LHCN-M2 (cell line): ENCODE measurements around the gene GPR176. TPM values are rescaled to one million over a fixed set of nuclear protein-coding genes. Genes with fewer than 3 reads are reported as not detected.

Experiments used
- DNase-seq: peaks from one replicate; pipeline ENCODE4 v3.0.0-alpha.2; 2012; ENCODE audit warnings: low read depth
- total RNA-seq: library from RNA; depleted of rRNA; stranded (reverse); fragments of >200 nt; gene quantifications from 2 replicates; pipeline ENCODE4 v1.2.3, GENCODE V29; 2014

GPR176 gene
- total RNA-seq, 1 experiment from 2014 or later = 53.3 TPM

DNA sequence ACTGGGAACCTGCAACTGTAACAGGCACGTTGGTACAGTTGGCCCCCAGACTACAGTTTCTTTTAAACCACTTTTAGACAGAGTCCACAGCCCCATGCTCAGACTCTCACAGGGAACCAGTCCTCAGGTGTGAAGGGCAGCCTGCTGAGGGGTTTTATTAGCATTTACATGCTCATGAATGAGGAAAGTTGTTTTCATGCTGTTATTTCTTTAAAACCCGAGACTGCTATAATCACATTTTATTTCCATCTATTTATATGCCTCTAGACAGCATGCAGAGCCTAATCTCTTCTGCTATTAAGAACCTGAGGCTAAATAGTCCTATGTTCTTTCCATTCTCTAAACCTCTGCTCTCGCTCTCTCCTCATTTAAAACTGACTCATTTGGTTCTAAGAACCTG, 111.2 kb downstream of the GPR176 start:
- no peak for DNase-seq

DNA sequence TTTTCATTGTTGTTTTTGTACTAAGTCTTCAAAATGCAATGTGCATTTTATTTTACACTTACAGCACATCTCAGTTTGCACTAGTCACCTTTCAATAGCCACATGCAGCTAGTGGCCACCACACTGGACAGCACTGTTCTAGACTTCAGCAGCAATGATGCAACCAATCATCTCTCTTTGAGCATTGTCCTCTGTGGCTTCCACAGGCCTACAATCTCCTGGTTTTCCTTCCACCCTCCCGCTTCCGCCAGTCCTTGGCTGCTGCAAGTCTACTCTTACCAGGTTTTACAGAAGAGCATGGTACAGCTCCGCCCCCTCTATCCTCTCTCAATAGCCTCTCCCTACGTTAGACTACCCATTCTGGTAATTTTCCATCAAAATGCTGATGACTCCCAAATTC, 112.3 kb downstream of the GPR176 start:
- DNase-seq = no peak

DNA sequence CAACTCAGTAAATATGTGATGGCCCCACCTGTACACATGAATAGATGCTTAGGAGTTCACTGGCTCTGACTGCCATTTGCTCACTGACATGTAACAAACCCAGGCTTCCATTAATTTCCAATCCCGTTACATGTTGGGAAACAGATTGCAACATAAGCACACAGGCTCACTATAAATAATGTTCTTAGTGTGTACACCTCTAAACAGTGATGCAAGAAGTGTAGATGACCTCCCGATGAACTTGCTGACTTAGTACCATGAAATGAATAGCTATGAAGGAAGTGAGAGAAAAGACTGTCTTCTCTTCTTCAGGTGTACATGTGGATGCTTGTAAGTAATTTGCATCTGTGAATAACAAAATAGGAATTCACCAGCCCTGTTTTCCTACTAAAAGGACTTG, 116.0 kb downstream of the GPR176 start:
- DNase-seq = no peak

DNA sequence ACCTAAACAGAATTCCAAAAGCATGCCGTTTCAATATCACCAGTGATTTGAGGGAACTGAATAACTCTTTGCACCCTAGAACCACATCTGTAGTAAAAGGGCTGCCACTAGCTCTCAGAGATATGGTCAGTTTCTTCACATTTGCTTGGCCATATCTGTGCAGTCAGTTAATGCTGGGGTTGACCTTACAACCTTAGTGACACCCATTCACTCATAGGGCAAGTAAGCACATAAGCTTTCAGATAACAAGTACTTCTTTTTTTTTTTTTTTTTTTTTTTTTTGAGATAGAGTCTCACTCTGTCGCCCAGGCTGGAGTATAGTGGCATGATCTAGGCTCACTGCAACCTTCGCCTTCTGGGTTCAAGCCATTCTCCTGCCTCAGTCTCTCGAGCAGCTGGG, 117.0 kb downstream of the GPR176 start:
- no peak for DNase-seq

DNA sequence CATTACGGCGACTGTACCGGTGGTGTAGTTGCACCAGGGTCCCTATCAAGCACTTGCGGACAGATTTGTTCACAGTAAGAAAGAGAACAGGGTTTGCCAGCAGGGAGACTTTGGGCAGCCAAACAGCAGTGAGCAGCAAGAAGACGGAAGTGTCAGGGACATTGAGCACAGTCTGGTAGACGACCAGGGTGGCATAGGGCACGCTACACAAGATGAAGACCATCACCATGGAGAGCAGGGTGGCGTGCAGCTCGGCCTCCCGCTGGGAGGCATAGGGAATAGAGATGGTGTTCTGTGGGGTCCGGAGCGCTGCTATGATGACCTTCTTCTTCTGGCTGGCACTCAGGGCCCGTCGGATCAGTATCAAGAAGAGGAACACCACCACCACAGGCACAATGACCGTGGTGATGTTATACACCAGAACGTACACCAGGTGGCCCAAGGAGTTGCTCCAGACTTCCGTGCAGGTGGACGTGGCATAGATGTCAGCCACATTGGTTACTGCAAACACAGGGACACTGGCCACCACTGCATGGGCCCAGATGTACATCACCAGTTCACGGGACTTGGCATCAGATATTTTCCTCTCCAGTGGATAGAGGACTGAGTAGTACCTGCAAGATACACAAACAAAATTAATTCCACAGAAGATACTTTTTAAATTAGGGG, 118.3 kb downstream of the GPR176 start:
- no peak for DNase-seq

DNA sequence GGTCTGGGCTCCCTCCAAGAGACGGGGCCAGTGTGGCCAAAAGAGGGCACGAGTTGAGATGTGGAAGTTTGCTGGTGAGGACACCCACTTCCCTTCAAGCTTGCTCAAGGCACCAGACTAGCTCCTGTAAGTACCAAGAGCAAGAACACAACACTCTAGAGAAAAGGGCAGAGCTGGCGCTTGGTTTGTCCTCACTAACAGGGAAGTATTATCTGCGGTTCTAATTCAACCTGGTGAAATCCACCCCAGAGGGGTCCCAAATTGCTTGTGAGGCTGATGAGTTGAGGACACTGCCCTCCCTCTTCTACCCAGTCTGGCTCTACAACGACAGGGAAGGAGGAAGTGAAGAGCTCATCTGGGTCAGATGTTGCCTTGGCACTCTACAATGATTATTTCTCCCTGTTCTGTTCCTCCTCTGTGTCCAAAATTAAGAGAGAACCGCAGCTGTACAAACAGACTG, 120.5 kb downstream of the GPR176 start:
- DNase-seq = no peak

DNA sequence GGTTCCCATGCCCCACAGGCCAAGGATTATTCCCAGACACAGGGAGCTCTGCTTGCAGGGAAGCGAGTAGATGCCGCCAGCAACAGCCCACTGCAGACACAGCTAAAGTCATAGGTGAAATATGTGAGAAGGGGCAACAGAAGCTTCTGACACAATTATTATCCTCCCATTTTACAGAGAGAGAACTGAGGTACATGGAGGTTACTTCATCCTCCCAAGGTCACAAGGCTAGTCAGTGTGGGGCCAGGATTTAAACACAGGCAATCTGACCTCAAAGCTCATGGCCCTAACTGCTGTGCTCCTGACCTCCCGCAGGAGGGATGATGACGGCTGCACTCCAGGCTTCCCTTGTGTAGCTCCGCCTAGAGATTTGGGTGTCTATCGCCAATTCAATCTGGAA, 121.7 kb downstream of the GPR176 start:
- DNase-seq = no peak

DNA sequence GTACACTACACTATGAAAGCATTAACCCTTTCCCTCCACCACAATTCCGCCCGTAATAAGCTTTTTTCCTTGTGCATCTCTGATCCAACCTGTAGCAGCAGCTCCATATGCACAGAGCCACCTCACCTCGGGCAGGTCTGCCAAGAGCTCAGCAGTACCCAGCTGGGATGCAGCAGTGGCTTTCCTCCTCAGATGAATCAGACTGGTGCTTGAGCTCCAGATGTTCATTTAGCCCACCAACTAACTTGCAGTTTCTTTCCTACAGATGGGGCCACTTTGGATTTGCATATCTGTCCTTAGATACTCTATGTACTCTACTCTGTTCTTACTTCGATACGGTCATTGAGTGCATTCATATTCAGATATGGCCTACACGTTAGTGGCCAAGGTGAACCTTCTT, 122.7 kb downstream of the GPR176 start:
- DNase-seq = no peak

DNA sequence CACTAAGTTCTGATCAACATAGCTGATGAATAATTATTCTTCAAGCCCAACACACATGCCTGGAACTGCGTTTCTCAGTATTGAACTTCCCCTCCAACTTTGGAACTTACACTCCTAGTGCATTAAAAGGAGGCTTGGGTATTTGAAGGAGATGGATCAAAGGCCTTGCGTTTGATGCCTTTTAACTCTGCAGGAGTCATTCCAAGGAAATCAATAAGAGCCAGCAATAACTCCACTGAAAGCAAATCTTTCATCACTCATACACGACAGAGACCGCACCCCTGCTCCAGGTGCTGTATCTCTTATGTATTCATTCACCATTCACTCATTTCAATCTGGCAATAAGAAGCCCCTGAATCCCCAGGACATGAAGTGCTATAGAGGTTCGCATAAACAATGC, 123.5 kb downstream of the GPR176 start:
- no peak for DNase-seq

DNA sequence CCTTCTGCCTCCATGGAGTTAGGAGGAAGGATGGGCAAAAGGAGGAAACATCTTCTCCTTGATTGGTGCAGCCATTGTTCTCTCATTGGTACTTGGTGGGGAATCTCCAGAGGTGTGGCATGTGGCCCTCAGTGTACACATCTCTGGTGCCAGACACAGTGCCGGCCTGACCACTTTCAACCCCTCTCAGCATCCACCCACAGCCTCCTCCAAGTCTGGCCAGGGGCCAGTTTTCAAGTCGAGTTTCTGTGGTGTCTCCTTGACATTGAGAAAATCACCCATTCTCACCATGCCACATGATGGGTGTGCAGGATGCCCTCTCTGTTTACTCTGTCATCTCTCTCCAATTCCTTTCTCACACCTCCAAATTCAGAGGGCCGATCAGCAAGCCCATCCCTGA, 124.6 kb downstream of the GPR176 start:
- no peak for DNase-seq

DNA sequence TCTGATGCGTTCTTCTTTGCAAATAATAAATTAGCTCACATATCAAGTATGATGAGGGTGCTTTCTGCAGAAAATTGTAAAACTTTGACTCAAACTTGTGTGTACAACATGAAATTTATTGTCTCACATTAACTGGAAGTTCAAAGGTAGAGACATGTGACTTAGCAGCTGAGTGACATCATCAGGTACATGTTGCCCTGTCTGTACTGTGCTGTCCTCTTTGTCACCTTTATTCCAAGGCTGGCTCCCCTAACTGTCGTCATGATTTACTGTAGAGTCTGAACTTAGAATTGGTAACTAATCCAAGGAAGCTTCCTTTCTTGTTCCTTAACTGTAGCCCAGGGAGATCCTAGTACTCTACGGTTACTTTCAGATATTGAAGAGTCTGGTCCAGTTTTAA, 125.1 kb downstream of the GPR176 start:
- no peak for DNase-seq

DNA sequence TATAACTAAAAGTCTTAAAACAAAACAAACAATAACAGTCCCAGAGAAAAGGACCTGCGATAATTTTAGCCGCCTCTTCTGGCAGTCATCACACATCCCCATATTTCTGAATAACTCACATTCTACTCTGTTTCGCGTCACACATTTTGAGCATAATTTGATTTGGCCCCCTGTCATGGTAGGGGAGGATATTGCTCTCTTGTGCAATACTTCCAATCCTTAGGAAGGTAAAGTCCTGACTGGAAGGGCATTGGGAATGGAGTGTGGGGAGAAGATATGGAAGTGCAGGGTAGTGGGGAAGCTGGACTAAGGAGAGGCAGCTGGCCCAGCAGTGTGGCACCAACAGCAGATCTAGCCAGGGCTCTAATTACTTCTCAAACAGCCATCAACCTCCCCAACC, 126.1 kb downstream of the GPR176 start:
- DNase-seq = no peak

DNA sequence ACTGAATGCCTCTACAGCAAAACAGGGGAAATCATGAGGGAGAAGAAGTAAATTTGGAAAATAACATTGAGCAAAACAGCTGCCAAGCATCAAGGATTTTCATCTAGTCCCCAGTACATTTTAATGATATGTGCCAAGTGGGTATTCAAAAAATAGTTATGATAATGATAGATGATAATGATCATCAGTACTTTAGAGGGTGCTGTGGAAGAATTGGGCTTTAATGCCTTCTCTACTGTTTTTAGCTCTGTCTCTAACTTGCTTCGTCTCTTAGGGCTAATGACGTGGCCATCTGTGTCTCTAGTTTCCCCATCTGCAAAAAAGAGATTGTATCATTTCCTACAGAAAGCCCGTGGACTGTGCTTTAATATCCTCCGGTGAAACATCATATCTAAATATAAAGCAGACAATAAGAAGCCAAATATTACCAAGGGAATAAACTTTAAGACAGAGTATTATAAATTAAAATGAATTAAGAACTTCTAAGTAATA, 127.2 kb downstream of the GPR176 start:
- DNase-seq = no peak

DNA sequence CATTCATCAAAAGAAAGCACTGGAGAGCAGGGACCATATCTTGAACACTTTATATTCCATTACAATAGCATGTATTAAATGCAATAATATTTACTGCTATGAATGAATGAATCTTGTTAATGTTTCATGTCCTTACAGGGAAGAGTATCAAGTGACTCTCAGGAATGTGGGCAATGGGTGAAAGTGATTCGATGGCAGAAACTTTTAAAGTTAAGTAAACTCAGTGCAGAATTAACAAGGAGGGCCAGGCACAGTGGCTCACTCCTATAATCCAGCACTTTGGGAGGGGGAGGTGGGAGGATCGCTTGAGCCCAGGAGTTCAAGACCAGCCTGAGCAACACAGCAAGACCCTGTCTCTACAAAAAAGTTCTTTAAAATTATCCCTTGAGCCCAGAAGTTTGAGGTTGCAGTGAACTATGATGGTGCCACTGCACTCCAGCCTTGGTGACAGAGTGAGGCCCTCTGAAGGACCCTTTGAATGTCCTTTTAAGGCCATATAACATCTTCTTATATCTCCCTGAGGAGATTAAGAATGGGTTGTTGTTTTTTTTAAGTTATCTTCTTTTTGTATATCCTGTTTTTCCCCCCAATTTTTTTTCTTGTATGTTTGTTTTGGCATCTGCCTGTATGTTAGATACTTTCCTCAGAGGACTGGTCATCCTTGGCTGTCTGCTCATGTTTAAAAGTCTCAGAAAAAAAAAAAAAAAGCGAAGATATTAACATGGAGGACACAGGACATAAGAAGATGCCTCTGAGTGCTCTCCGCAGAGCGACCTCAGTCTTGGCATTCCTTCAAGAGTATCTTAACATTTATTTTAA, 127.8 kb downstream of the GPR176 start:
- DNase-seq = no peak

DNA sequence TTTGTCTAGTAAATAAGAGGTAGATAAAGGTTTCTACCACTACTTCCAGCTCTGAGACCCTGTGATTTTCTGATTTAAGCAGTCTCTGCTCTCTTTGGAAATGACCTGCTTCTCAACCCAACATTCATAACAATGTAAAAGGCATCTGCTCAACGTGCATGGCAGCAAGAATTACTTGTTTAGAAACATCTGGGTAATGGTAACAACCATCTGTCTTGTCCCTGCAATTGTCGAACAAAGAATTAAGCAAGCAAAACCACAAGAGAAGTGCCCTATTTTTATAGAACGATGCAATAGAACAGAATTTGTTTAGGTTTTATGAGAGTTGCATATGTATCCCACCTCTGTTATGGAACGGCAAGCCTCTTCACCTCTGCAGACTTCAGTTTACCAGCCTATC, 130.3 kb downstream of the GPR176 start:
- no peak for DNase-seq

DNA sequence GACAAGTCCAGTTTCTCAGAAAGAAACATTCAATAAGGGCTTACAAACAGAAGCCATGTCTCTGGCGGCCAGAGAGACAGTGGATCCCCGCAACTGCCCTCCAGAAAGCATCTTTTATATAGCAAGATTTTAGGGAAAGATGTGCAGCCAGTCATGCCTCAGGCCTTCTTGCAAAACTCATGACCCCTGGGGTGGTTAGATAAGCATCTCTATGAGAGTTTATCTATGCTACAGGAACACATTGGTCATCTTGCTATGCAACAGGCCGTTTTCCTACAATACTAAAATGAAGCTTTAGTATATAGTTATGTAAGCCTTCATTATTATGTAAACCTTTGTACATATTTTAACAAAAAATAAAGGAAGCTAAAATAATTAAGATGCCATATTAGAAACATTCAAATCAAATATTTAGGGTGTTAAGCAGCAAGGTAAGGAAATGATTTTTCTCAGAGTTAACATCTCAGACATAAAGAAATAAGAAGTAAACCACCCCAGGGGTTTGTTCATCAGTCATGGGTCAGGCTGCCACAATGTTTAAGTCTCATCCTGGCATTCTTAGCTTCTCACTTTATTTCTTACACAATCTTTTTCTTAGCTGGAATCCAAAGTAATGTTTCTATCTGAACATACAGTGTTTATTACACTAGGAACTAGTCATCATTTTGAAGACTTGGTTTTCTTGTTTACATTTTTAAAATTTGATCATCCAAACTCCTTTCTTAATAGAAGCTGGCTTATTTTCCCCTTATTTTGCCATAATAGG, 131.1 kb downstream of the GPR176 start:
- no peak for DNase-seq

DNA sequence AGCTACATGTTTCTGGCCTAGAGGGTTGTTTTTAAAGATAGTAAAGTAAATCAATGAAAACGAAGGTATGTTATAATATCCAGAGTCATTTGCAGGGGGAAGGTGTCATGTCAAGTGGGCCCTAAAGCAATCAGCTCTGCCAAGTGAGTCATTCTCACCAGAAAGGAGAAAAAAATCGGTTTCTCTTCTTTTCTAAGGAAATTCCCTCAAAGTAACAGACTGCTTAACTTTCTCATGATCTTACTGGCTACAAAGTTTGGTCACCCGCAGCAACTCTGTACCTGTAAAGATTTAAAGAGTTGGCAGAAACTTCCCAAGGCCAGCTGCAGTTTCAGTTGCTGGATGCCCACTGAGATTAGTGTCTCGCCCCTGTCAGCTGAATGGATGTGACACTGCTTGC, 132.0 kb downstream of the GPR176 start:
- no peak for DNase-seq

DNA sequence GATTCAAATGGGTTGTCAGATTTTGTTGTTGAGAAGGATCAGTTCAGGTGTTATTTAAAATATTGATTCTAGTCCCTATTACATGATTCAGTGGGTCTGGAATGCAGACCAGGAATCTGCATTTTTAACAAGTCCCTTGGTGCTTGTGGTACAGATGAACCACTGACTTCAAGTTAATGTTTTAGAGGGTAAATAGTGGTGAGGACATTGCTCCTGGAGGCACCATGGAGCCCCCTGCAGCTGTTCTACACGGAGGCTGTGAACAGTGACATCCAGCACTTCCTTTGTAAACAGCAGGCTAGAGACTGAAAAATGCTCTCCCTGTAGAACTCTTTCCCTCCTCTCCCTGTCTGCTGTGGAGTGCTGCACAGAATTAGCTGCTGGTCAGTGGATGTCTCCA, 132.6 kb downstream of the GPR176 start:
- peak; percentile 81 for DNase-seq

DNA sequence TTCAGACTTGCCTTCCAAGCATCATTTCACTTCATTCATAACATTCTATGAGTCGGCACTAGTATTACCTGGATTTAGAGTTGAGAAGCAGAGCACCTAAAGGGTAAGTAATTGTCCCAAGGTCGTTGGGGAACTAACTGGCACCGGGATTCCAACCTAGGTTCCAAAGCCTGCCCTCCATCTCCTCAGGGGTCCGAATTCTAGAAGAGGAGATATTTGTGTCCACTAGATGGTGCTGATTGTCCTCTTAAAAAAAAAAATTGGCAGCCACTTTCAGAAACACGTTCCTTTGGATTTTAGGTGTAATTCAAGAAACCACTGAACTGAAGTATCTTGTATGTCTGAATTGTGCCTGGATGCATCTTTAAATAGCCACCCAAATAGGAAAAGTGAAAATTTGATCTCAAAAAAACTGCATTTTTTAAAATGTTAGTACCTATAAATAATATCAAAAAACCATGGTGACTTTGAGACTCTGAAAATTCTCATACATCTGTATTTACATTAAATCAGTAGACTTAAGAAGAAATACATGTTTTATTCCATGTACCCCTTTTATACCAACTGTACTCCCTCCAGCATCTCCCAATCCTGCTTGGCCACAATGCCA, 133.5 kb downstream of the GPR176 start:
- peak; percentile 72 for DNase-seq

DNA sequence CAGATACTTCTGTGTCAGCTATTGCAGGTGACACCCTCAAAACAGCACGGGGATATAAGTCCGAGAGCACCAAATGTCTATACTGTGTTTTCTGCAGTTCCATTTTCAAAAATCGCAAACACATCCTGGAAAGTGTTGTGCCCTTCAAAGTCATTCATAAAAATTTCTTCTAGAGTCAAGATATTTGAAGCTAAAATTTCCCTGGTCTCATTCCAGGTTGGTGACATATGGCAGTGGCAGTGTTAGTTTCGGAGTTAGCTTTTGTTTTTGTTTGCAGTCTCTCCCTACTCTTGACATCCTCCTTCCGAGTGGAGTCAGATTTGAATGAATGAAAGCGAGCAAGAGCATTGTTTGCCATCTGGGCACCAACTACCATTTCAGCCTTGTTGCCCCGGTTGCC, 134.2 kb downstream of the GPR176 start:
- DNase-seq = no peak

DNA sequence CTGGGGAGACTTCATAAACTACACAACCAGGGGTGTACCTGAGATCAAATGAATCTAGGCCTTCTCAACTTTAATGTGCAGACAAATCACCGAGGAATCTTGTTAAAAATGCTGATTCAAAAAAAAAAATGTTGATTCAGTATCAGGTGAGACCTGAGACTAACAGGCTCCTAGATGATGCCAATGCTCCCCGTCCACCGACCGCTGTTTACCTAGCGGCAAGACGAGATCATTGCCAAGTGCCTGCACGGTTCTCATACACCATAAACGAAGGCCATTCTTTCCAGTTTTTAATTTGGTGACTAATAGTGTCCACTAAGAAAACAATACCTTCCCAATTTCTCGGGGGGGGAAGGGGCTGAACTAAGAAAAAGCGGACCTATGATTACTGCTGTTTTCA, 134.9 kb downstream of the GPR176 start:
- no peak for DNase-seq

DNA sequence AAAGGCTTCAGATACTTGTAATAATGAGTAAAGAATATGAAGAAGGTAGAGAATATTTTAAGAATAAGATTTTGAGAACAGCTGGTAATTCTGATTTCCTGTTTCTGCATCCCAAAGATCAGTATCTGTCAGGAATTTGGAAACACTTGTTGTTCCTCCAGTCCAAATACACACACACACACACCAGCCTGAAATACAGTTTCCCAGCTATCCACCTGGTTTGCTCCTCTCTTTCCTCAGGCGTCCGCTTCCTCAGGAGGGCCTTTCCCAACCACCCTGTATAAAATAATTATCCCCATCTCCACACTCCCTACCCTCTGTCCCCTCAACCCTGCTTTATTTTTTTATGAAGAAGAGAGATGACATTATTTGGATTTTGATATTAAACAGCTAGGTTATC, 135.4 kb downstream of the GPR176 start:
- no peak for DNase-seq
